GM21723 (cell line): Measurements from ENCODE around the gene CD44.

ENCODE experiments used
- ATAC-seq: cut with Tn5 transposase; IDR thresholded peaks from one replicate; pipeline ENCODE4 v1.9.1; 2021; ENCODE audit warnings: mild to moderate bottlenecking, moderate library complexity; ENCODE audit not compliant: unreplicated experiment

CD44 gene

DNA sequence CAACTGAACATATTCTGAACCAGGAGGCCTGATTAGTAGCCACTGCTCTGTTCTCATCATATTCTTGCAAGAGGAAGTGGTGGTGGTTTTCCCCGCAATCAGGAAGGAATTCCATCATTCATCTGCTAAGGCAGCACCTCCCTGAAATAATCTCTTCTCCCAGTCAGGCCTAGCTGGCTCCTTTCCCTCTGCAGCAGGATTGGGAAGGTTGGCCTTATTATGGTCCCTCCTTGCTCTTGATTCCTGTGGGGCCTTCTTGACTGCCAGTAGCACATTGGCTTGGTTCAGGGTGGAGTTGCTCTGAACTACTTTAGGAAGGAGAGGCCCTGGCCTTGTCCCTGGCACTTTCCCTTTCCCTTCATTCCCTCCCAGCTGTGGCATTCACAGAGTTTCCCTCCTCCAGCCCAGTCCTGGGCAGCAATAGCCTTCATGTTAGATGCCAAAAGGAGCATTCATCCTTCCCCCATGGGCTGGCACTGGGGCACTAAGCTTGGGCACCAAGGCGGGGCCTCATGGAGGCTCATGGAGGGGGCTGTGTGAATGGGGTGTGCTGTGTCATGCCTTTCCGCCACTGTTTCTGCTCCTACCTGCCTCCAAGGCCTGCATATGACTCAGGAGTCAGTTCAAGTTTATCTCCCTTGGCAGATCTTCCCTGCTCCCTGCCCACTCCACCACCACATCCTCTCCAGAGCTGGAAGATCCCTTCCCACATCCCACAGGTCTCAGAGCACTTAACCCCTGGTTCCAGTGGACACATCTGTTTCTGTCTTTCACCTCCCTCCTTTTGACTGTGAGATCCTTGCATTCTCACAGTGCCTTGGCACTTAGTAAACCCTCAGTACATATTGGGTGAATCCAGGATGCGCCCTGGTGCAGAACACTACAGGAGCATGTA is 27.6 kb upstream of the CD44 start:
- no peak for ATAC-seq

GRCh38 chr11:35112056-35112845 is 26.7 kb upstream of the CD44 start:
- no peak for ATAC-seq

GRCh38 chr11:35112846-35113105 is 26.2 kb upstream of the CD44 start:
- no peak for ATAC-seq

DNA sequence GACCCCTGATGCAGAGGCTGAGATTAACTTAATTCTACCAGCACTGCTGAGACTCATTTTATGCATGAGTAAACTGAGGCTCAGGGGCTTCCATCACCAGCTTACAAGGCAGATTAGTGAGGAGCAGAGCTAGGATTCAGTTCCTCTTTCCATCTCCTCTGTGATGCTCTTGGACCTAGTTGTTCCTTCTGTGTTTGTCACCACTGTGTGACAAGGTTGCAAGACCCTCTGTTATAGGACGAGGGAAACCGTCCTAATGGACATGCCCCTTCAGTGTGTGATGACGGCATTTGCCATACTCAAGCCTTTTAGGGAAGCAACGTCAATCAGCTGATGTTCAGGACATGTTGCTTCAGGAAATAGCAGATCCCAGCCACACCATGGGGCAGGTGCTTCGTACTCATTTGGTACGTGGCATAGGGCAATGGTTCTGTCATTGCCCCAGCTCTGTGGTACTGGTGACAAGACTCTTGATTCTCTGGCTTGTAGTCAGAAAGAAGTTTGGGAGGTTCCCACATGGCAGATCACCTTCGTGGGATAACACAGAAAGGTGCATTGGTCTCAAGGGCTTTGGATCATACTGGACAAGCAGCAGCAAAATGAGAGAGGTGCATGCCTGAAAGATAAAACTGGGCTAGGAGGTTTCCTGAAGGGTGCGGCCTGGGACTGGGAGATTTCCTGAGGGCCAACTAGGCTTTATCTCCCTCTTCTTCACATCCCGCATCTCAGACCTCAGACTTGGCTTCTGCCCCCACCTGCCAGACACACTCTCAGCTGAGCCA is 23.9 kb upstream of the CD44 start:
- ATAC-seq: peak; percentile 49

GRCh38 chr11:35115688-35116030 is 23.3 kb upstream of the CD44 start:
- no peak for ATAC-seq

GRCh38 chr11:35116245-35116644 is 22.7 kb upstream of the CD44 start:
- ATAC-seq: no peak

- no peak for ATAC-seq
These were observed 22.0 kb upstream of the CD44 start for GRCh38 chr11:35116762-35117640.

DNA sequence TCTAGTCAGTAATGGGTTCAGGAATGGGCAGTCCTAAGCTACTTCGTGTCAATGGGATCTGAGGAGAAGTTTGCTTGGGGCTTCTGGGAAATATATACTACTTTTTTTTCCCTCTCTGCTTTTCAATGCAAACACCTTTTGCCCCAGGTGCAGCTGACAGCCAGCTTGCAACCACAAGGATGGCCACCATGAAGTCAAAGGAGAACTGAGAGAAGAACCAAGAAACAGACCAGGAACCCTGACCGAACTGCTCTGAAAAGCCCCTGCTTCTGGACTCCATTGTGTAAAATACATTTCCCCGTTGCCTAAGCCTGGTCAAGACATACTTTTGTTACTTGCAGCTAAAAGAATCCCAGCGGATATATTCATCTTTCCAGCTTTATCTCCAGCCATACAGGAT is 20.1 kb upstream of the CD44 start:
- peak; percentile 80 for ATAC-seq

DNA sequence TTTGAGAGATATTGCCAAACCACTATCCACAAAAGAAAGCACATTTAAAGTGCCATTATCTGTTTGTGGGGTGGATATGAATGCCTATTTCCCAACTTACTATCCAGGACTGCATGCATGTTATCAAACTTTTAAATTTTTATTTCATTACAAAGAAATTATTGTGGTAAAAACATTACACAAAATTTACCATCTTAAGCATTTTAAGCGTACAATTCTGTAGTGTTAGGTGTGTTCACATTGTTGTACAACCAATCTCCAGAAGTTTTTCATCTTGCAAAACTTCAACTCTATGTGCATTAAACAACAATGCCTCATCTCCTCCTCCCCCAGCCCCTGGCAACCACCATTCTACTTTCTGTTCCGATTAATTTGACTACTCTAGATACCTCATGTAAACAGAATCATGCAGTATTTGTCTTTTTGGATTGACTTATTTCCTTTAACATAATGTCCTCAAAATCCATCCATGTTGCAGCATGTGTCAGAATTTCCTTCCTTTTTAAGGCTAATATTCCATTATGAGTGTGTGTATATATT is 17.6 kb upstream of the CD44 start:
- peak; percentile 34 for ATAC-seq

GRCh38 chr11:35122308-35122707 is 16.7 kb upstream of the CD44 start:
- ATAC-seq: no peak

DNA sequence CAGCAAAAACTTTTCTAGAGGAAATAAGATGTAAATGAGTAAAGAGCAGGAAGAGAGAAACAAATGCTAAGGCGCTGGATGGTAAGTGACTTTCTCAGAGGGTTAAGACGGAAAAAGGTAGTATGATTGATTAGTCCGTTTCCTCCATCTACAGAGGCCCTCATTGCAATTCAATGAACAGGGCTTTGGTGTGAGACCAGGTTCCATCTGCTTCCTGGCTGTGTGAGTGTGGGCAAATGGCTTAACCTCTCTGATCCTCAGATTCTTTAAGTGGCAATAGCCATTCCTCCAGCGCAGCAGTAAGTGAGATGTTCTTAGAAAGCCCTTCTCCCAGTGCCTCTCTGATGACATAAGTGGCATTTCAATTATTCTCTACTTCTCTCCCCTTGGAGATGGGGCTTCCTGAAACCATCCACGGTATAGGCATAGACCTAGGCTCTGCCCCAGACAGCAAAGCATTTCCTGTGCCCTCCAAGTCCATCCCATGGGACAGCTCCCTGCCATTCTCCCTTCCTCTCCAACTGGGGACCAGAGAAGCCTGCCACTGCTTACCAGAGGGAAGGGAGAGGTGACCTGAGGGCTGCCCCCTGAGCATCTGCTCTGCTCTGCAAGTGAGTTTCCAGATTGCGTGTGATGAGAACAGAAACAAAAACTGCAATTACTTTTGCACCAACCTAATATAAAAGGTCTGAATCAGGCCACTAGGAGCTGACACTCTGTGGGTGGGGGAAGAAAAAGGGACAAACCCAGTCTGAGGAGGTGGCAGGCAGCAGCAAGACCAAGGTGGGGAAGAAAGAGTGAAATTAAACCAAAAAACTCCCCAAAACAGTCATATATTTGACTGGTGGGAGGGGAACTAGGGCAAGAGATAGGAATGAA is 12.7 kb upstream of the CD44 start:
- ATAC-seq: peak; percentile 77

GRCh38 chr11:35126879-35127581 is 11.9 kb upstream of the CD44 start:
- no peak for ATAC-seq

GRCh38 chr11:35127619-35128018 is 11.4 kb upstream of the CD44 start:
- no peak for ATAC-seq

DNA sequence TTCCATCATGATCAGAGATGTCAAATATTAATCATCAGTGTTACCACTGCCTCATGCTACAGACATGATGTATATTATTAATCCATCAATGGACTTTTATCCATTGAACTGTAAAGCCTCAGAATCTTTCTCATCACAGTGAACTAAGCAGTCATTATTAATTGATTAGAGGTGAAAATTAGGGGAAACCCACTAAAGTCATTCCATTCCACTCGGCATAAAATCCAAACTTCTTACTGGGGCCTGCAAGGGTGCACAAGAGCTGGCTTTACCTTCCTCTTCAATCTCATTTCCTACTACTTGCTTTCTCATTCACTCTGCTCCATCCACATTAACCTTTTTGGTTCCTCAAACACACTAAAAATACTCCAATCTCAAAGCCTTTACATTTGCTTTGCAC is 7.9 kb upstream of the CD44 start:
- ATAC-seq: no peak

DNA sequence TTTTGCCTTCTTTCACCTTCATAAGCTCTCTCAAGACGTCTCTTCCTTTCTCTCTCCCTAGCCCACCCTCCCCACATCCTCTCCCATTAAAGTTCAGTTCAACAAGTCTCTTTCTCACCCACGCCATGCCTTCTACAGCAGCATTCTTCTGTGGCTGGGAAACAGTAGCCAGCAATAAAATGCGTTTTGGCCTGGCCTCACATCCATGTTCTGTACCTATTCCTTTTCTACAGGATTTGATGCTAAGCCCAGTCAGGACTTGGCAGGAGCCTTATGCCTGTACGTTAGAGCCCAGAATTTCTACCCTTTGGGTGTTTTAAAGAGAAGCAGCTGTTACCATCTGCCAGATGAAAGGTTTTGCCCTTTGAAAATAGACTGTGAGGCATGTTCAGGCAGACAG is 7.1 kb upstream of the CD44 start:
- no peak for ATAC-seq

- no peak for ATAC-seq
These were observed 5.3 kb upstream of the CD44 start for GRCh38 chr11:35133656-35134055.

- no peak for ATAC-seq
These were observed 4.4 kb upstream of the CD44 start for GRCh38 chr11:35134403-35135148.

- no peak for ATAC-seq
These were observed 3.7 kb upstream of the CD44 start for GRCh38 chr11:35135222-35135621.
